SK-N-SH (cell line): ENCODE results near the gene HNRNPAB. TPM values are rescaled to one million over a fixed set of nuclear protein-coding genes. Genes with fewer than 3 reads are reported as not detected.

Source experiments
- CTCF ChIA-PET: fragments of 300-600, 350-600 bp; formaldehyde crosslinking; extraction: SDS; loops from one replicate; lab custom pipeline; 2021; lab: Yijun Ruan, JAX
- POLR2A ChIA-PET: fragments of 350-600 bp; sonication (Branson Sonifier 250); formaldehyde crosslinking; extraction: SDS; loops from one replicate; lab custom pipeline; 2020; ENCODE audit warnings: antibody characterized with exemption, inconsistent platforms; lab: Yijun Ruan, JAX
- DNase-seq: peaks from one replicate; pipeline ENCODE4 v3.0.0; 2012
- H2AFZ ChIP-seq: fragments of 200-600 bp; sonication (generic); 2 replicates; pipeline ENCODE4 v1.8.1; 2016; ENCODE audit warnings: antibody characterized with exemption, mild to moderate bottlenecking, low read depth
- H3F3A ChIP-seq: fragments of 200-600 bp; sonication (generic); replicated peaks from 2 replicates; pipeline ENCODE3; 2016; ENCODE audit warnings: antibody characterized with exemption, mild to moderate bottlenecking; ENCODE audit not compliant: insufficient read depth
- H3K27ac ChIP-seq, 2 experiments: fragments of 200-500 bp in 1 of 2; fragments of 200-600 bp in 1 of 2; sonication (Bioruptor generic) in 1 of 2; sonication (generic), shearing (Covaris generic) in 1 of 2; 2 replicates each; pipeline versions ENCODE4 v1.5.1 to v1.6.1; 2014 to 2016; ENCODE audit warnings: low read depth in 2 of 2, inconsistent platforms in 1 of 2, low read length in 1 of 2, mild to moderate bottlenecking in 1 of 2, mixed read lengths in 1 of 2
- H3K27me3 ChIP-seq: fragments of 200-600 bp; sonication (generic), shearing (Covaris generic); 2 replicates; pipeline ENCODE4 v1.6.1; 2016; ENCODE audit warnings: mixed run types; ENCODE audit not compliant: insufficient read depth
- H3K36me3 ChIP-seq, 2 experiments: fragments of 200-500 bp in 1 of 2; fragments of 200-600 bp in 1 of 2; sonication (Bioruptor generic) in 1 of 2; sonication (generic) in 1 of 2; replicated peaks in 1 of 2; 2 replicates each; pipeline versions ENCODE3 to v1.5.1; 2014 to 2016; ENCODE audit warnings: low read length in 1 of 2, mild to moderate bottlenecking in 1 of 2; ENCODE audit not compliant: insufficient read depth in 2 of 2, control insufficient read depth in 1 of 2
- H3K4me1 ChIP-seq, 2 experiments: fragments of 200-500 bp in 1 of 2; fragments of 200-600 bp in 1 of 2; sonication (Bioruptor generic) in 1 of 2; sonication (generic), shearing (Covaris generic) in 1 of 2; 2 replicates each; pipeline versions ENCODE4 v1.5.1 to v1.6.1; 2014 to 2016; ENCODE audit warnings: low read depth in 1 of 2, low read length in 1 of 2, mixed run types in 1 of 2; ENCODE audit not compliant: insufficient read depth in 2 of 2, control insufficient read depth in 1 of 2
- H3K4me2 ChIP-seq: fragments of 200-600 bp; sonication (generic), shearing (Covaris generic); 2 replicates; pipeline ENCODE4 v1.6.1; 2017; ENCODE audit warnings: mixed run types
- H3K4me3 ChIP-seq, 2 experiments: fragments of 200-500 bp in 1 of 2; fragments of 200-600 bp in 1 of 2; sonication (Bioruptor generic) in 1 of 2; sonication (generic), shearing (Covaris generic) in 1 of 2; 2 replicates each; pipeline versions ENCODE4 v1.5.1 to v1.8.1; 2014 to 2016; ENCODE audit warnings: low read depth in 2 of 2, inconsistent platforms in 1 of 2, low read length in 1 of 2, mild to moderate bottlenecking in 1 of 2, mixed read lengths in 1 of 2, moderate library complexity in 1 of 2
- H3K79me2 ChIP-seq: fragments of 200-600 bp; sonication (generic); 2 replicates; pipeline ENCODE4 v1.8.1; 2017; ENCODE audit warnings: mild to moderate bottlenecking; ENCODE audit not compliant: insufficient read depth
- H3K9ac ChIP-seq: fragments of 200-600 bp; sonication (generic); 2 replicates; pipeline ENCODE4 v1.6.1; 2017; ENCODE audit warnings: mixed run types
- H3K9me2 ChIP-seq: fragments of 200-600 bp; sonication (generic); 2 replicates; pipeline ENCODE4 v1.6.1; 2017; ENCODE audit warnings: mixed run types
- H3K9me3 ChIP-seq: fragments of 200-600 bp; sonication (generic); 2 replicates; pipeline ENCODE4 v1.6.1; 2017; ENCODE audit warnings: mixed run types, mild to moderate bottlenecking, moderate library complexity
- H4K20me1 ChIP-seq: fragments of 200-600 bp; sonication (generic); 2 replicates; pipeline ENCODE4 v1.6.1; 2017; ENCODE audit warnings: mild to moderate bottlenecking, mixed run types; ENCODE audit not compliant: insufficient read depth
- EZH2phosphoT487 ChIP-seq: fragments of 200-600 bp; sonication (generic); IDR thresholded peaks from 2 replicates; pipeline ENCODE4 v1.6.1; 2017; ENCODE audit warnings: low read depth, mixed run types, mild to moderate bottlenecking, antibody characterized with exemption, moderate library complexity, borderline replicate concordance
- FOXJ3 ChIP-seq: sonication (generic); formaldehyde crosslinking; IDR thresholded peaks from 2 replicates; pipeline ENCODE4 v1.5.1; 2020; ENCODE audit warnings: mild to moderate bottlenecking, missing genetic modification reagents
- GATA2 ChIP-seq: sonication (generic); formaldehyde crosslinking; IDR thresholded peaks from 2 replicates; pipeline ENCODE4 v1.5.0; 2020; ENCODE audit warnings: mild to moderate bottlenecking, missing genetic modification reagents
- RCOR1 ChIP-seq: fragments of 150-350 bp; IDR thresholded peaks from 2 replicates; pipeline ENCODE4 v1.6.1; 2017; ENCODE audit warnings: antibody characterized with exemption, low read length
- TCF12 ChIP-seq: IDR thresholded peaks from 2 replicates; pipeline ENCODE4 v1.4.0; 2012
- WGBS: methylation state at CpG from one replicate; pipeline ENCODE4 v1.1.6; 2017; ENCODE audit warnings: low lambda C conversion rate; 5-methylcytosine and 5-hydroxymethylcytosine counted together
- polyA plus RNA-seq, 3 experiments: library from polyadenylated mRNA; depleted of rRNA; stranded (reverse); fragments of >200 nt; gene quantifications; 2 replicates each; pipeline ENCODE4 v1.2.3, GENCODE V29; 2012
- TF ChIP-seq, protein P1 (sequence below): IDR thresholded peaks from 2 replicates; pipeline ENCODE4; 2012
- TF ChIP-seq, protein P2 (sequence below): IDR thresholded peaks from 2 replicates; pipeline ENCODE4 v1.4.0; 2012; ENCODE audit warnings: low read depth
- TF ChIP-seq, protein P3 (sequence below): IDR thresholded peaks from 2 replicates; pipeline ENCODE4 v1.4.0; 2012; ENCODE audit warnings: low read depth, borderline replicate concordance
- TF ChIP-seq, protein P4 (sequence below): fragments of 200-600 bp; sonication (generic); IDR thresholded peaks from 2 replicates; pipeline ENCODE4 v1.6.1; 2017; ENCODE audit warnings: antibody characterized with exemption, mild to moderate bottlenecking, moderate library complexity

Gene HNRNPAB
- polyA plus RNA-seq, 1 of the 3 experiments (the other 2 are of a cell fraction): 164 TPM

DNA sequence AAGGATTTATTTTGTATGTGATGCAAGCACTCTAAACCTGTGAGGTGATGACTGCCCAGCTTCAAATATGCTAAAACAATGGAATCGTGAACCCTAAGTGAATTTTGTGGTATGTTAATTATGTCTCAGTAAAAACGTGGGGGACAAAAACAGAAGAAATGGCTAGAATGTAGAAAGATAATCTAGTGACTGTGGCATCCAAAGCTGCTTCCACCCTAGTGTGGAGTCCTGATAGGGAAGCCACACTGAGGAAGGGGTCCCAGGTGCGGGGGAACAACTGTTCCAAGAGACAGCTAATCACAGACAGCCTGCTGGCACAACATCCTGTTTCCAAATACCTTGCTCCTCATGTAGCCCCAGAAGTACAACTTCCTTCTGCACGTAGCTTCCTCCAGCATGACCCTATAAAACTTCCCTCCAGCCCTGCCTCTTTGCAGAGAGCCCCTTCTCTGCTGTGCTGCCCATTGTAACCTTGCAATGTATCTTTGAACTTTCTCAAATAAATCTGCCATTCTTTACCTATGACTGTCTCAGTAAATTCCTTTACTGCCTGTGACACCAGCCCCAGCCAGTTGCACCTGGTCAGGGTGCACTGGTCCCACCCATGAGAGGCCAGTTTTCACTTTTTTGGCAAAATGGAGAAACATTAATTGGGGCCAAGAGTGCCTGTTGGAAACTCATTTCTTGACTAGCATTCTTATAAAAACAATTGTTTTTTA lies 22.0 kb upstream of the HNRNPAB start (continued):
- TF ChIP-seq, protein P1, sequence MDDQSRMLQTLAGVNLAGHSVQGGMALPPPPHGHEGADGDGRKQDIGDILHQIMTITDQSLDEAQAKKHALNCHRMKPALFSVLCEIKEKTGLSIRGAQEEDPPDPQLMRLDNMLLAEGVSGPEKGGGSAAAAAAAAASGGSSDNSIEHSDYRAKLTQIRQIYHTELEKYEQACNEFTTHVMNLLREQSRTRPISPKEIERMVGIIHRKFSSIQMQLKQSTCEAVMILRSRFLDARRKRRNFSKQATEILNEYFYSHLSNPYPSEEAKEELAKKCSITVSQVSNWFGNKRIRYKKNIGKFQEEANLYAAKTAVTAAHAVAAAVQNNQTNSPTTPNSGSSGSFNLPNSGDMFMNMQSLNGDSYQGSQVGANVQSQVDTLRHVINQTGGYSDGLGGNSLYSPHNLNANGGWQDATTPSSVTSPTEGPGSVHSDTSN: no peak
- TF ChIP-seq FOXJ3 (no peak), EZH2phosphoT487 (no peak)
- TF ChIP-seq, protein P2, sequence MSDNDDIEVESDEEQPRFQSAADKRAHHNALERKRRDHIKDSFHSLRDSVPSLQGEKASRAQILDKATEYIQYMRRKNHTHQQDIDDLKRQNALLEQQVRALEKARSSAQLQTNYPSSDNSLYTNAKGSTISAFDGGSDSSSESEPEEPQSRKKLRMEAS: no peak
- TF ChIP-seq, all 33 proteins: peak for 0

DNA sequence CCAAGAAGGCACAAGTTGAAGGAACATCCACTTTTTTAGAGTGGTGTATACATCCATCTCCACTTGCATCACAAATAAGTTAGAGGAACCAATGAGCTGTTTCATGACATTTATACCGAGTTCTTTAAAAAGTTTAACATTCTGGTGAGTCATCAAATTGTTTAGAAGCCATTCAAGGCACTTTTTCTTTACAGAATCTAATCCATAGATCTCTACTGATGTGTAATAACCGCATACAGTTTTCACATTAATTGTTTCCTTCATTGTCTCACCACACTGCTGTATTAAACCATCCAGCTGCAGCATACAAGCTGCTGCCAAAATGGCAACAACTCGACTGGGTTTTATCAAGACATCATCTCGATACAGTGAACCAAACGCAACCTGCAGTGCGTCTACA lies 17.9 kb upstream of the HNRNPAB start:
- H3K27me3 ChIP-seq: no peaks in the 10 kb centered on the region
- no peaks in the 10 kb centered on the region for H3F3A ChIP-seq
- no peaks in the 10 kb centered on the region for H3K9me3 ChIP-seq
- H3K4me1 ChIP-seq: no peaks in the 10 kb centered on the region; a peak in 1 of 4 replicates
- peak overlapping the region; percentile 76; the same call in 1 of the 2 replicates for H2AFZ ChIP-seq
- H3K4me2 ChIP-seq: no peak overlapping the region; the same call in 1 of the 2 replicates
- no peaks in the 10 kb centered on the region for H3K36me3 ChIP-seq
- 36% methylated on average over 6 of the region's 6 CpGs for WGBS
- H3K4me3 ChIP-seq: no peak overlapping the region
- TF ChIP-seq, protein P3, sequence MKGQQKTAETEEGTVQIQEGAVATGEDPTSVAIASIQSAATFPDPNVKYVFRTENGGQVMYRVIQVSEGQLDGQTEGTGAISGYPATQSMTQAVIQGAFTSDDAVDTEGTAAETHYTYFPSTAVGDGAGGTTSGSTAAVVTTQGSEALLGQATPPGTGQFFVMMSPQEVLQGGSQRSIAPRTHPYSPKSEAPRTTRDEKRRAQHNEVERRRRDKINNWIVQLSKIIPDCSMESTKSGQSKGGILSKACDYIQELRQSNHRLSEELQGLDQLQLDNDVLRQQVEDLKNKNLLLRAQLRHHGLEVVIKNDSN: no peak
- peak; percentile 43; the same call in 1 of the 2 replicates for TF ChIP-seq GATA2 (CRISPR knock-in tag)
- TF ChIP-seq, protein P4, sequence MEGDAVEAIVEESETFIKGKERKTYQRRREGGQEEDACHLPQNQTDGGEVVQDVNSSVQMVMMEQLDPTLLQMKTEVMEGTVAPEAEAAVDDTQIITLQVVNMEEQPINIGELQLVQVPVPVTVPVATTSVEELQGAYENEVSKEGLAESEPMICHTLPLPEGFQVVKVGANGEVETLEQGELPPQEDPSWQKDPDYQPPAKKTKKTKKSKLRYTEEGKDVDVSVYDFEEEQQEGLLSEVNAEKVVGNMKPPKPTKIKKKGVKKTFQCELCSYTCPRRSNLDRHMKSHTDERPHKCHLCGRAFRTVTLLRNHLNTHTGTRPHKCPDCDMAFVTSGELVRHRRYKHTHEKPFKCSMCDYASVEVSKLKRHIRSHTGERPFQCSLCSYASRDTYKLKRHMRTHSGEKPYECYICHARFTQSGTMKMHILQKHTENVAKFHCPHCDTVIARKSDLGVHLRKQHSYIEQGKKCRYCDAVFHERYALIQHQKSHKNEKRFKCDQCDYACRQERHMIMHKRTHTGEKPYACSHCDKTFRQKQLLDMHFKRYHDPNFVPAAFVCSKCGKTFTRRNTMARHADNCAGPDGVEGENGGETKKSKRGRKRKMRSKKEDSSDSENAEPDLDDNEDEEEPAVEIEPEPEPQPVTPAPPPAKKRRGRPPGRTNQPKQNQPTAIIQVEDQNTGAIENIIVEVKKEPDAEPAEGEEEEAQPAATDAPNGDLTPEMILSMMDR: no peak
- peak; percentile 29; the same call in 1 of the 2 replicates for TF ChIP-seq TCF12
- TF ChIP-seq, all 33 proteins: peak for 2
- Histone ChIP-seq H3K9ac (no peak overlapping the region), H4K20me1 (no peaks in the 10 kb centered on the region), H3K27ac (no peak overlapping the region), H3K9me2 (no peaks in the 10 kb centered on the region), H3K79me2 (no peaks in the 10 kb centered on the region)
- ChIA-PET CTCF (interaction anchor here (1.4 to 3.9 kb wide), 2 partner anchors 10 to 111 kb away, joined by 9 to 18 read pairs; no protein-coding TSS in a partner anchor), POLR2A (interaction anchor here (1.5 kb wide), 1 partner anchor 18 kb away, joined by 11 read pairs; the partner anchor contains the start of gene HNRNPAB)
- peak; percentile 45 for DNase-seq

DNA sequence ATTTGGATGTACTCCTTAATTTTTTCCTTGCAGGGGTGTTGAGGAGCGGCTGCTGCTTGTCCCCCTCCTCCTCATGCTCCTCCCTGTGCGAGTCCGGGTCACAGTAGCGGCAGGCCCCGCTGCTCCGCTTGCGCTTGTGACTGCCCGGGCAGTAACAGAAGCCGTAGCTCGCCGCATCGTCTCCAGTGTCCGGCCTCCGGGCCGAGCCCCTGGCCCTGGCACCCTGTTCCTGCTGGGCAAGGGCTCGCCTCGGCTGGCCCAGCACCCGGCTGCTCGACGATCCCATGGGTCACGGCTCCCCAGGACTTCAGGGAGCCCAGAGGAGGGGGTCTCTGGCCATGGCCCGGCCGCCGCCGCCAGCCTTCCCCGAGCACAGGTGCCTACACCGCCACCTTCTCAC lies 17.3 kb upstream of the HNRNPAB start, which contains the start of gene GMCL2:
Gene GMCL2 (minus strand): TSS at position 358 of the 400 bp plus-strand sequence. CDS start 72 bp downstream, at position 286.
- 69% methylated on average over 12 of the region's 27 CpGs for WGBS
- H3F3A ChIP-seq: no peaks in the 10 kb centered on the region
- no peaks in the 10 kb centered on the region for H3K36me3 ChIP-seq
- peak within 1 kb of the TSS in 1 of 2 experiments; percentile 21; a peak in 2 of 4 replicates for H3K4me3 ChIP-seq
- H3K9me2 ChIP-seq: no peaks in the 10 kb centered on the region
- no peak within 1 kb of the TSS for H3K27ac ChIP-seq
- DNase-seq: peak; percentile 75
- no peaks in the 10 kb centered on the region for H4K20me1 ChIP-seq
- no peaks in the 10 kb centered on the region; a peak in 1 of 4 replicates for H3K4me1 ChIP-seq
- H3K9ac ChIP-seq: no peak within 1 kb of the TSS
- no peak within 1 kb of the TSS; the same call in 1 of the 2 replicates for H3K4me2 ChIP-seq
- CTCF ChIA-PET: interaction anchor here (0.6 to 3.9 kb wide), 3 partner anchors 9 to 481 kb away, joined by 3 to 18 read pairs (median 9); no protein-coding TSS in a partner anchor
- no peak for TF ChIP-seq RCOR1
- POLR2A ChIA-PET: interaction anchor here (1.5 kb wide), 1 partner anchor 17 kb away, joined by 11 read pairs; the partner anchor contains the start of gene HNRNPAB
- H3K27me3 ChIP-seq: no peaks in the 10 kb centered on the region
- H3K9me3 ChIP-seq: no peaks in the 10 kb centered on the region
- H2AFZ ChIP-seq: peak within 1 kb of the TSS; percentile 76; the same call in 1 of the 2 replicates
- H3K79me2 ChIP-seq: no peaks in the 10 kb centered on the region
